Ascending aorta (tissue), 2 donors: ENCODE results near the gene POLE. TPM values are rescaled to one million over a fixed set of nuclear protein-coding genes. Genes with fewer than 3 reads are reported as not detected.
"Not testable (repeated sequence)": the region's sequence is repeated elsewhere in the genome, so short reads cannot be mapped to it uniquely, and the experiment has no call there.

Source experiments
- DNase-seq, 2 donors: peaks; one replicate each; pipeline ENCODE4 v3.0.0-alpha.2; 2019; ENCODE audit warnings: low spot score in 2 of 2
- H3K27ac ChIP-seq, 2 donors: fragments of 200-600 bp; sonication (generic); one replicate each; pipeline ENCODE4 v1.5.1; 2016 to 2017; ENCODE audit warnings: mild to moderate bottlenecking in 1 of 2
- H3K27me3 ChIP-seq: fragments of 200-600 bp; sonication (generic); one replicate; pipeline ENCODE4 v1.5.1; 2017
- H3K36me3 ChIP-seq, 2 donors: fragments of 200-600 bp; sonication (generic); one replicate each; pipeline ENCODE4 v1.5.1; 2016
- H3K4me1 ChIP-seq, 2 donors: fragments of 200-600 bp; sonication (generic); one replicate each; pipeline ENCODE4 v1.5.1; 2016 to 2017; ENCODE audit warnings: mild to moderate bottlenecking in 1 of 2
- H3K4me3 ChIP-seq, 2 donors: fragments of 200-600 bp; sonication (generic); one replicate each; pipeline ENCODE4 v1.5.1; 2016 to 2017; ENCODE audit warnings: mild to moderate bottlenecking in 1 of 2
- H3K9me3 ChIP-seq, 2 donors: fragments of 200-600 bp; sonication (generic); one replicate each; pipeline ENCODE4 v1.5.1; 2016
- CTCF ChIP-seq, 3 experiments: fragments of 200-600 bp in 2 of 3; fragments of 450-650 bp in 1 of 3; sonication (generic) in 2 of 3; IDR thresholded peaks; one replicate each; pipeline ENCODE4 v1.5.1; 2016 to 2019; ENCODE audit warnings: antibody characterized with exemption in 3 of 3, mild to moderate bottlenecking in 1 of 3, moderate library complexity in 1 of 3
- intact Hi-C: fragments of 100-400 bp; cut with DNase I; formaldehyde crosslinking; loops from one replicate; pipeline ENCODE4 v1.15.1; 2023
- total RNA-seq: library from RNA; depleted of rRNA; stranded (reverse); fragments of >200 nt; gene quantifications from one replicate; pipeline ENCODE4 v1.1.0, GENCODE V29; 2016

The POLE gene
- total RNA-seq, 1 donor from 2014 or later: 115 TPM

GRCh38 chr12:132600048-132601032 is 86.8 kb downstream of the POLE start:
- peak; percentile 57 to 79 (median 59) for TF ChIP-seq CTCF (IDR thresholded peaks at IDR 0.05)
- intact Hi-C loops: no loop called here
- Histone ChIP-seq H3K36me3 (no peaks in the 10 kb centered on the region), H3K27me3 (no peaks in the 10 kb centered on the region), H3K27ac (no peak overlapping the region), H3K4me3 (peak overlapping the region; percentile 47 to 62), H3K4me1 (peaks cover 0 to 10% of the 10 kb centered on the region in 2 donors), H3K9me3 (no peaks in the 10 kb centered on the region)
- no peak for DNase-seq

GRCh38 chr12:132599502-132599901 is 87.6 kb downstream of the POLE start:
- H3K27ac ChIP-seq, H3K36me3 ChIP-seq, H3K27me3 ChIP-seq, H3K4me3 ChIP-seq, H3K9me3 ChIP-seq, DNase-seq, intact Hi-C loops: not testable (repeated sequence)
- H3K4me1 ChIP-seq: peaks cover 0 to 10% of the 10 kb centered on the region in 2 donors

GRCh38 chr12:132597333-132598316 is 89.5 kb downstream of the POLE start:
- Histone ChIP-seq H3K27ac (peak overlapping the region in 1 of 2 donors; percentile 71), H3K27me3 (no peaks in the 10 kb centered on the region), H3K9me3 (no peaks in the 10 kb centered on the region), H3K4me1 (peaks cover 0 to 7% of the 10 kb centered on the region in 2 donors), H3K36me3 (no peaks in the 10 kb centered on the region), H3K4me3 (peak overlapping the region in 1 of 2 donors; percentile 66)
- intact Hi-C loops: no loop called here
- no peak for TF ChIP-seq CTCF (IDR thresholded peaks at IDR 0.05)
- no peak for DNase-seq

- Histone ChIP-seq H3K9me3 (no peaks in the 10 kb centered on the region), H3K36me3 (no peaks in the 10 kb centered on the region), H3K27me3 (no peaks in the 10 kb centered on the region), H3K4me3 (no peak overlapping the region), H3K27ac (no peak overlapping the region), H3K4me1 (peaks cover 0 to 7% of the 10 kb centered on the region in 2 donors)
- intact Hi-C loops: no loop called here
- no peak for TF ChIP-seq CTCF (IDR thresholded peaks at IDR 0.05)
- no peak for DNase-seq
Measured at GRCh38 chr12:132596016-132596415, 91.1 kb downstream of the POLE start.

GRCh38 chr12:132595183-132595582 is 92.0 kb downstream of the POLE start:
- H3K9me3 ChIP-seq: no peaks in the 10 kb centered on the region
- no peaks in the 10 kb centered on the region for H3K27me3 ChIP-seq
- no peak overlapping the region for H3K27ac ChIP-seq
- no peak for DNase-seq
- intact Hi-C loops: no loop called here
- no peaks in the 10 kb centered on the region for H3K36me3 ChIP-seq
- no peak overlapping the region for H3K4me3 ChIP-seq
- peaks cover 0 to 3% of the 10 kb centered on the region in 2 donors for H3K4me1 ChIP-seq
- no peak for TF ChIP-seq CTCF (IDR thresholded peaks at IDR 0.05)
